Esophagus squamous epithelium (tissue), 5 donors: ENCODE measurements around the gene BLOC1S3. TPM values are rescaled to one million over a fixed set of nuclear protein-coding genes. Genes with fewer than 3 reads are reported as not detected.

Experiments
- DNase-seq: peaks from one replicate; lab custom pipeline; 2025; lab: John Stamatoyannopoulos, UW
- H3K27ac ChIP-seq, 4 donors: fragments of 200-600 bp; sonication (generic); one replicate each; pipeline ENCODE4 v1.5.1; 2016 to 2019; ENCODE audit warnings: mild to moderate bottlenecking in 1 of 4
- H3K27me3 ChIP-seq, 4 donors: fragments of 200-600 bp; sonication (generic); 1 replicate in 3 of 4; 2 replicates in 1 of 4; pipeline versions ENCODE4 v1.5.1 to v1.6.0; 2017 to 2021; ENCODE audit warnings: antibody characterized with exemption in 1 of 4
- H3K36me3 ChIP-seq, 3 donors: fragments of 200-600 bp; sonication (generic); one replicate each; pipeline ENCODE4 v1.5.1; 2016 to 2019
- H3K4me1 ChIP-seq, 3 donors: fragments of 200-600 bp; sonication (generic); one replicate each; pipeline ENCODE4 v1.5.1; 2017 to 2019
- H3K4me3 ChIP-seq, 4 donors: fragments of 200-600 bp; sonication (generic); 1 replicate in 3 of 4; 2 replicates in 1 of 4; pipeline ENCODE4 v1.5.1; 2016 to 2019; ENCODE audit warnings: mild to moderate bottlenecking in 2 of 4, moderate library complexity in 1 of 4
- H3K9me3 ChIP-seq, 3 donors: fragments of 200-600 bp; sonication (generic); one replicate each; pipeline ENCODE4 v1.5.1; 2016 to 2019
- CTCF ChIP-seq, 6 experiments: fragments of 450-650 bp in 4 of 6; fragments of 200-600 bp in 2 of 6; sonication (generic) in 2 of 6; IDR thresholded peaks; one replicate each; pipeline ENCODE4 v1.5.1; 2016 to 2019; ENCODE audit warnings: antibody characterized with exemption in 6 of 6, mild to moderate bottlenecking in 4 of 6, moderate library complexity in 4 of 6
- POLR2A ChIP-seq, 4 donors: fragments of 450-650 bp; IDR thresholded peaks; one replicate each; pipeline ENCODE4 v1.6.1; 2017; ENCODE audit warnings: antibody characterized with exemption in 4 of 4, mild to moderate bottlenecking in 4 of 4, moderate library complexity in 3 of 4
- WGBS, 2 donors: methylation state at CpG; one replicate each; pipeline ENCODE4 v1.1.5; 2018; 5-methylcytosine and 5-hydroxymethylcytosine counted together
- intact Hi-C: fragments of 100-400 bp; cut with DNase I; formaldehyde crosslinking; loops from one replicate; pipeline ENCODE4 v1.15.0; 2022
- total RNA-seq, 4 donors: library from RNA; depleted of rRNA; stranded (reverse); fragments of >200 nt; gene quantifications; one replicate each; pipeline ENCODE4 v1.1.0, GENCODE V29; 2016
- donor health status: DM: yes; HTN: yes; CAD: no.

Gene BLOC1S3
- total RNA-seq, 4 donors from 2014 or later: 7.9 to 18.4 (median 10.4) TPM

- WGBS, 2 donors: 75 to 92% methylated on average over 11 of the region's 12 CpGs
- intact Hi-C loops: no loop called here
Observed at GRCh38 chr19:45173816-45174215, 4.8 kb upstream of the BLOC1S3 start.

GRCh38 chr19:45175515-45176345 is 2.9 kb upstream of the BLOC1S3 start:
- 49 to 67% methylated on average over 7 of the region's 10 CpGs for WGBS, 2 donors
- intact Hi-C loops: no loop called here
- H3K27ac ChIP-seq: no peak overlapping the region

More at GRCh38 chr19:45173816-45174215, 4.8 kb upstream of the BLOC1S3 start:
- Histone ChIP-seq H3K27ac (no peak overlapping the region), H3K27me3 (no peaks in the 10 kb centered on the region), H3K36me3 (no peaks in the 10 kb centered on the region), H3K4me3 (no peak overlapping the region), H3K4me1 (peaks cover 12 to 56% (median 26%) of the 10 kb centered on the region in 3 donors), H3K9me3 (no peaks in the 10 kb centered on the region)
- TF ChIP-seq POLR2A (IDR thresholded peaks at IDR 0.05) (no peak), CTCF (IDR thresholded peaks at IDR 0.05) (no peak)
- DNase-seq: no peak

GRCh38 chr19:45177817-45178261 is 745 bp upstream of the BLOC1S3 start, which contains the start of gene TRAPPC6A:
TSS of gene TRAPPC6A (minus strand) at chr19:45178237. CDS start at chr19:45178218, 19 bp downstream.
- no peaks in the 10 kb centered on the region for H3K9me3 ChIP-seq
- peak within 1 kb of the TSS; percentile 95 to 99 (median 98) for H3K27ac ChIP-seq
- intact Hi-C loops: no loop called here
- 0 to 2% methylated on average over 6 to 29 of the region's 36 CpGs for WGBS, 2 donors
- H3K36me3 ChIP-seq: peaks cover 0 to 17% (median 3%) of the 10 kb centered on the region in 3 donors
- H3K4me1 ChIP-seq: peaks cover 26 to 65% (median 28%) of the 10 kb centered on the region in 3 donors
- DNase-seq: no peak
- TF ChIP-seq POLR2A (IDR thresholded peaks at IDR 0.05): peak in 3 of 4 donors; percentile 64 to 79 (median 71)
- no peak for TF ChIP-seq CTCF (IDR thresholded peaks at IDR 0.05)
- H3K27me3 ChIP-seq: no peaks in the 10 kb centered on the region
- peak within 1 kb of the TSS; percentile 70 to 94 (median 86) for H3K4me3 ChIP-seq

More at GRCh38 chr19:45175515-45176345, 2.9 kb upstream of the BLOC1S3 start:
- no peak for DNase-seq
- H3K4me3 ChIP-seq: no peak overlapping the region
- no peaks in the 10 kb centered on the region for H3K9me3 ChIP-seq
- TF ChIP-seq CTCF (IDR thresholded peaks at IDR 0.05) (no peak), POLR2A (IDR thresholded peaks at IDR 0.05) (no peak)
- no peaks in the 10 kb centered on the region for H3K27me3 ChIP-seq
- H3K4me1 ChIP-seq: peaks cover 27 to 62% (median 32%) of the 10 kb centered on the region in 3 donors
- H3K36me3 ChIP-seq: no peaks in the 10 kb centered on the region

GRCh38 chr19:45179072-45179891 is 698 bp downstream of the BLOC1S3 start:
- intact Hi-C loops: no loop called here

More at GRCh38 chr19:45179072-45179891, 698 bp downstream of the BLOC1S3 start:
- Histone ChIP-seq H3K4me1 (peaks cover 26 to 66% (median 28%) of the 10 kb centered on the region in 3 donors), H3K9me3 (no peaks in the 10 kb centered on the region), H3K27me3 (no peaks in the 10 kb centered on the region), H3K27ac (peak overlapping the region; percentile 89 to 98 (median 96)), H3K36me3 (peaks cover 0 to 17% (median 3%) of the 10 kb centered on the region in 3 donors), H3K4me3 (peak overlapping the region; percentile 70 to 94 (median 86))
- 0 to 2% methylated on average over 8 to 13 of the region's 97 CpGs for WGBS, 2 donors
- no peak for TF ChIP-seq CTCF (IDR thresholded peaks at IDR 0.05)
- TF ChIP-seq POLR2A (IDR thresholded peaks at IDR 0.05): no peak
- DNase-seq: no peak
